ENCODE measurements around the gene NKAIN2. TPM values are rescaled to one million over a fixed set of nuclear protein-coding genes. Genes with fewer than 3 reads are reported as not detected.

Gene NKAIN2
- total RNA-seq, 3 donors from 2014 or later (not counting 1 experiment from before 2014, with no cell fraction given), result 0.45 TPM; not detected in 2

DNA sequence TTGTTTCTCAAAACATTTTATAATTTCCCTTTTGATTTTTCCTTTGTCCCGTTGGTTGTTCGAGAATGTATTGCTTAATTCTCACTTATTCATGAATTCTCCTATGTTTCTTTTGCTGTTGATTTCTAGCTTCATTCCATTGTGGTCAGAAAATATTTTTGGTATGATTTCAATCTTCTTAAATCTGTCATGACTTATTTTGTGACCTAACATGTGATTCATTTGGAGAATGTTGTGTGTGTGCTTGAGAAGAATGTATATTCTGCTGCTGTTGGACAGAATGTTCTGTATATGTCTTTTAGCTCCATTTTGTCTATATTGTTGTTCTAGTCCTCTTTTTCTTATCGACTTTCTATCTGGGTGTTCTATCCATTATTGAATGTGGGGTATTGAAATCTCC lies 872.4 kb downstream of the NKAIN2 start:
- Mint-ChIP-seq H3K4me1 (no peaks in the 10 kb centered on the region), H3K9me3 (peaks cover 15 to 31% of the 10 kb centered on the region in 2 donors), H3K4me3 (no peak overlapping the region), H3K27me3 (ENCODE audit: low read depth in 2 of 2) (no peaks in the 10 kb centered on the region), H3K27ac (no peak overlapping the region), H3K36me3 (peaks cover 16% of the 10 kb centered on the region)
- no peak for ATAC-seq
- no peak for DNase-seq
- H3K27me3 ChIP-seq (ENCODE audit: control insufficient read depth, insufficient read depth, low read length), result no peaks in the 10 kb centered on the region
- no CpG with 5 or more reads among the region's 3 CpGs for WGBS (ENCODE audit: insufficient coverage)
- intact Hi-C loops (cut with micrococcal nuclease), result no loop called here
- H3K4me1 ChIP-seq (ENCODE audit: control insufficient read depth, insufficient read depth, low read length), result no peaks in the 10 kb centered on the region
- TF ChIP-seq, protein P1, sequence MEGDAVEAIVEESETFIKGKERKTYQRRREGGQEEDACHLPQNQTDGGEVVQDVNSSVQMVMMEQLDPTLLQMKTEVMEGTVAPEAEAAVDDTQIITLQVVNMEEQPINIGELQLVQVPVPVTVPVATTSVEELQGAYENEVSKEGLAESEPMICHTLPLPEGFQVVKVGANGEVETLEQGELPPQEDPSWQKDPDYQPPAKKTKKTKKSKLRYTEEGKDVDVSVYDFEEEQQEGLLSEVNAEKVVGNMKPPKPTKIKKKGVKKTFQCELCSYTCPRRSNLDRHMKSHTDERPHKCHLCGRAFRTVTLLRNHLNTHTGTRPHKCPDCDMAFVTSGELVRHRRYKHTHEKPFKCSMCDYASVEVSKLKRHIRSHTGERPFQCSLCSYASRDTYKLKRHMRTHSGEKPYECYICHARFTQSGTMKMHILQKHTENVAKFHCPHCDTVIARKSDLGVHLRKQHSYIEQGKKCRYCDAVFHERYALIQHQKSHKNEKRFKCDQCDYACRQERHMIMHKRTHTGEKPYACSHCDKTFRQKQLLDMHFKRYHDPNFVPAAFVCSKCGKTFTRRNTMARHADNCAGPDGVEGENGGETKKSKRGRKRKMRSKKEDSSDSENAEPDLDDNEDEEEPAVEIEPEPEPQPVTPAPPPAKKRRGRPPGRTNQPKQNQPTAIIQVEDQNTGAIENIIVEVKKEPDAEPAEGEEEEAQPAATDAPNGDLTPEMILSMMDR (IDR thresholded peaks at IDR 0.05), result no peak
- peaks cover 7% of the 10 kb centered on the region for H3K9me3 ChIP-seq (ENCODE audit: control insufficient read depth, insufficient read depth, low read length)
- H3K36me3 ChIP-seq (ENCODE audit: control insufficient read depth, insufficient read depth, low read length), result no peaks in the 10 kb centered on the region
- H3K27ac ChIP-seq (ENCODE audit: low read length), result no peak overlapping the region
- no peak overlapping the region for H3K4me3 ChIP-seq (ENCODE audit: low read length)

DNA sequence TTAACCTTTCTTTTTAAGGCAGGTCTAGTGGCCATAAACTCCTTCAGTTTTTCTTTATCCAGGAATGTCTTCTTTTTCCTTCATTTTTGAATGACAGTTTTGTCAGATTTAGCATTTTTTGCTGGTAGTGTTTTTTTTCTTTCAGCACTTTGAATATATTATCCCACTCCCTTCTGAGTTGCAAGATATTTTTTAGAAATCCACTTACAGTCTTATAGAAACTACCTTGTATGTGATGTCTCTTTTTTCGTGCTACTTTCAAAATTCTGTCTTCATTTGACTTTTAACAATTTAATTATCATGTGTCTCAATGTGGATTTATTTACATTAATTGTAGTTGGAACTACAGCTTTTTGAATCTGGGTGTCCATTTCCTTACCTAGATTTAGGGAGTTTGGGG lies 874.2 kb downstream of the NKAIN2 start:
- Histone ChIP-seq H3K36me3 (ENCODE audit: control insufficient read depth, insufficient read depth, low read length) (no peaks in the 10 kb centered on the region), H3K27ac (ENCODE audit: low read length) (no peak overlapping the region), H3K4me3 (ENCODE audit: low read length) (no peak overlapping the region), H3K9me3 (ENCODE audit: control insufficient read depth, insufficient read depth, low read length) (peaks cover 7% of the 10 kb centered on the region), H3K27me3 (ENCODE audit: control insufficient read depth, insufficient read depth, low read length) (no peaks in the 10 kb centered on the region), H3K4me1 (ENCODE audit: control insufficient read depth, insufficient read depth, low read length) (no peaks in the 10 kb centered on the region)
- Mint-ChIP-seq H3K4me1 (no peaks in the 10 kb centered on the region), H3K9me3 (peaks cover 13 to 33% of the 10 kb centered on the region in 2 donors), H3K4me3 (no peak overlapping the region), H3K27ac (no peak overlapping the region), H3K36me3 (peaks cover 16% of the 10 kb centered on the region), H3K27me3 (ENCODE audit: low read depth in 2 of 2) (no peaks in the 10 kb centered on the region)
- no CpG with 5 or more reads among the region's 1 CpG for WGBS (ENCODE audit: insufficient coverage)
- ATAC-seq (no peak), DNase-seq (no peak)
- intact Hi-C loops (cut with micrococcal nuclease), result no loop called here
- TF ChIP-seq, protein P1 (IDR thresholded peaks at IDR 0.05), result no peak

DNA sequence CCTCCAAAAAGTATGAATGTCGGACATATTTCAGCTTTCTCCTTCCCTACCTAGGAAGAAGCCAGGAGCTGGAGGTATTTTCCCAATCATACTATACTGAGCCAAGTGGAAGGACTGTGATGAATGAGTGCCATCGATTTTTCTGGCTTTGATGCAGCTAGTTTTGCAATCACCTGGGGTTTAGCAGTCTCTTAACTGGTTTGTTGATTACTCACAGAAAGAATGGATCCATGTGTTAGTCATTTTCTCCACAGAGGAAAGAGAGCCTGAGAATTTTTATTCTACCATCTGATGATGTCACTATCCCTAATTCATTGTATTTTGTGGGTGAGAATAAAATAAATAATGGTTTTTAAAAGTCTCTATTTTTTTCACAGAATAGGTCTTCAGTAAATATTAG lies 875.7 kb downstream of the NKAIN2 start:
- Mint-ChIP-seq H3K36me3 (peaks cover 16% of the 10 kb centered on the region), H3K4me1 (no peaks in the 10 kb centered on the region), H3K27ac (no peak overlapping the region), H3K4me3 (no peak overlapping the region), H3K9me3 (peaks cover 14 to 31% of the 10 kb centered on the region in 2 donors), H3K27me3 (ENCODE audit: low read depth in 2 of 2) (no peaks in the 10 kb centered on the region)
- Histone ChIP-seq H3K4me1 (ENCODE audit: control insufficient read depth, insufficient read depth, low read length) (no peaks in the 10 kb centered on the region), H3K4me3 (ENCODE audit: low read length) (no peak overlapping the region), H3K27ac (ENCODE audit: low read length) (no peak overlapping the region), H3K36me3 (ENCODE audit: control insufficient read depth, insufficient read depth, low read length) (no peaks in the 10 kb centered on the region), H3K27me3 (ENCODE audit: control insufficient read depth, insufficient read depth, low read length) (no peaks in the 10 kb centered on the region), H3K9me3 (ENCODE audit: control insufficient read depth, insufficient read depth, low read length) (peaks cover 7% of the 10 kb centered on the region)
- WGBS (ENCODE audit: insufficient coverage), result 79% methylated on average over 2 of the region's 2 CpGs
- intact Hi-C loops (cut with micrococcal nuclease), result no loop called here
- ATAC-seq (no peak), DNase-seq (no peak)
- TF ChIP-seq, protein P1 (IDR thresholded peaks at IDR 0.05), result no peak

DNA sequence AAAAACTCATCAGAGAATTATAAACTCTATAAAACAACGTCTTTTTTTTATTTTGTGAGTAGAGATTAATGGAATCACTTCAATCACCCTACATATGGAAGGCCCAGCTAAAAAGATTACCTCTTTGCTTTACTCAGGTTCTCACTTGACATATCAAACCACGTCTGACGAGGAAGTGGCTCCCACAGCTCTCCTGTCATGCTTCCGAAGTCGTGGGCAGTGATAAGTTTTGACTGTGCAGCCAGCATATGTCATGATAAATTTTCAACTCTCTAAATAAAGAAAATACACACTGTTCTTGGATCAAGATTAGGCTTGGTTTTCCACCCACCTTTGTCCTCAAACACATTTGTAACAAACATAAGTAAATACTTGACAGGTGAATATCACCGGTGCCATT lies 879.1 kb downstream of the NKAIN2 start:
- WGBS (ENCODE audit: insufficient coverage), result 77% methylated on average over 4 of the region's 6 CpGs
- H3K27me3 Mint-ChIP-seq (ENCODE audit: low read depth in 2 of 2), result no peaks in the 10 kb centered on the region
- no peak overlapping the region for H3K4me3 ChIP-seq (ENCODE audit: low read length)
- H3K9me3 ChIP-seq (ENCODE audit: control insufficient read depth, insufficient read depth, low read length), result peaks cover 7% of the 10 kb centered on the region
- intact Hi-C loops (cut with micrococcal nuclease), result no loop called here
- H3K36me3 ChIP-seq (ENCODE audit: control insufficient read depth, insufficient read depth, low read length), result no peaks in the 10 kb centered on the region
- H3K27ac Mint-ChIP-seq, result no peak overlapping the region
- H3K27me3 ChIP-seq (ENCODE audit: control insufficient read depth, insufficient read depth, low read length), result no peaks in the 10 kb centered on the region
- no peaks in the 10 kb centered on the region for H3K4me1 Mint-ChIP-seq
- H3K4me3 Mint-ChIP-seq, result no peak overlapping the region
- ATAC-seq (no peak), DNase-seq (no peak)
- no peak overlapping the region for H3K27ac ChIP-seq (ENCODE audit: low read length)
- H3K36me3 Mint-ChIP-seq, result peaks cover 16% of the 10 kb centered on the region
- H3K9me3 Mint-ChIP-seq, result peaks cover 9 to 17% of the 10 kb centered on the region in 2 donors
- no peaks in the 10 kb centered on the region for H3K4me1 ChIP-seq (ENCODE audit: control insufficient read depth, insufficient read depth, low read length)
- TF ChIP-seq, protein P1 (IDR thresholded peaks at IDR 0.05), result no peak
